MCF 10A (cell line): ENCODE measurements around the gene STK11IP. TPM values are rescaled to one million over a fixed set of nuclear protein-coding genes. Genes with fewer than 3 reads are reported as not detected.

Experiments
- BruUV-seq: library from RNA; stranded (reverse); fragments of 400-500 nt; replicated peaks from 2 replicates; lab custom pipeline; 2021; lab: Mats Ljungman, UMichigan
- CTCF ChIA-PET: fragments of 300-600 bp; sonication (Branson Sonifier 250); formaldehyde crosslinking; extraction: SDS; loops from one replicate; lab custom pipeline; 2021; ENCODE audit warnings: antibody characterized with exemption, inconsistent platforms; lab: Yijun Ruan, JAX
- POLR2A ChIA-PET: fragments of 300-600, 350-650 bp; sonication (Branson Sonifier 250); formaldehyde crosslinking; extraction: SDS; loops from one replicate; lab custom pipeline; 2020; ENCODE audit warnings: antibody characterized with exemption, inconsistent platforms; lab: Yijun Ruan, JAX
- DNase-seq: peaks from one replicate; pipeline ENCODE4 v3.0.0-alpha.2; 2018; ENCODE audit not compliant: unreplicated experiment
- H3K27ac Mint-ChIP-seq: one replicate; pipeline ENCODE4 v1.8.0; 2022; ENCODE audit warnings: mild to moderate bottlenecking, low read depth, mixed read lengths; ENCODE audit not compliant: unreplicated experiment
- H3K27me3 Mint-ChIP-seq: one replicate; pipeline ENCODE4 v1.8.0; 2022; ENCODE audit warnings: mixed read lengths; ENCODE audit not compliant: insufficient read depth, unreplicated experiment
- H3K36me3 Mint-ChIP-seq: one replicate; pipeline ENCODE4 v1.8.0; 2022; ENCODE audit warnings: mild to moderate bottlenecking, moderate library complexity, mixed read lengths; ENCODE audit not compliant: insufficient read depth, unreplicated experiment
- H3K4me1 Mint-ChIP-seq: one replicate; pipeline ENCODE4 v1.8.0; 2022; ENCODE audit warnings: mixed read lengths; ENCODE audit not compliant: insufficient read depth, unreplicated experiment
- H3K4me3 Mint-ChIP-seq: one replicate; pipeline ENCODE4 v1.8.0; 2022; ENCODE audit warnings: mild to moderate bottlenecking, moderate library complexity, mixed read lengths; ENCODE audit not compliant: unreplicated experiment
- H3K9me3 Mint-ChIP-seq: one replicate; pipeline ENCODE4 v1.8.0; 2022; ENCODE audit warnings: mixed read lengths; ENCODE audit not compliant: unreplicated experiment
- intact Hi-C: fragments of 100-400 bp; cut with micrococcal nuclease; formaldehyde crosslinking; loops from 2 replicates; pipeline ENCODE4 v1.14.1; 2022
- total RNA-seq: library from RNA; stranded (reverse); gene quantifications from 2 replicates; pipeline ENCODE4 v1.2.3, GENCODE V29; 2022
- TF ChIP-seq, protein P1 (sequence below): fragments of 200-600 bp; IDR thresholded peaks from one replicate; pipeline ENCODE4 v1.8.0; 2022; ENCODE audit warnings: antibody characterized with exemption, mild to moderate bottlenecking; ENCODE audit not compliant: unreplicated experiment

Gene STK11IP
- total RNA-seq, 1 experiment from 2014 or later, result 26.5 TPM

DNA sequence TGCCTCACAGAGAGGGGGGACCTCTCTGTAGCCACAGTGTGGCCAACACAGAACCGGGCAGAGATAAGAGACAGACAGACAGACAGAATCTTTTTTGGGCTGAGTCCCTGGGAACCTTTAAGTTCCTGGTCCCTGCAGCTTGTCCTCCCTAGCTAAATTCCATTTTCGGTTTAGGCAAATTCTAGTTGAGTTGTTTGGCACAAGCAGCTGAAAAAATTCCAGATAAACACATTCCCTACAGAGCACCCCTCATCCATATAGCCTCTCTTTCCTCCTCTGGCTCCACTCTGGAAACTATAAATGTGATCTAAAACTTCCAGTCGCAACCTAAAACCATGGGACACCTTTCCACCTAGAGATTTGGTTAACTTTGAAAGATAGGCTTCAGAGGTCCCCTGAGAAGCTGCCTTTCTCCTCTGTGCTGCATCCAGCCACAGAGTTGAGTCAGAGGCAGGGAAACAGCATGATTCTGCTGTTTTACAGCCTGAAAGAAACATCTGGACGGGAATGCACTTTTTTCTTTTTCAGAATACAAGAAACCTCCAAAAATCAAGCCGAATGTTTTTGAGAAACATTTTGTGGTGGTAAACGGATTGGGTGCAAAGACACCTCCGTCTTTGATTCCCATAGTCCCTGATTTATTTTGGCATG lies 60.7 kb downstream of the STK11IP start:
- Mint-ChIP-seq H3K27me3 (no peaks in the 10 kb centered on the region), H3K27ac (no peak overlapping the region), H3K36me3 (peaks cover 6% of the 10 kb centered on the region), H3K4me1 (peaks cover 8% of the 10 kb centered on the region), H3K9me3 (peaks cover 37% of the 10 kb centered on the region), H3K4me3 (no peak overlapping the region)
- POLR2A ChIA-PET, result interaction anchor here (0.7 kb wide), 2 partner anchors 16 to 31 kb away, joined by 3 to 5 read pairs; no protein-coding TSS in a partner anchor
- CTCF ChIA-PET, result interaction anchor here (1.2 to 1.7 kb wide), 3 partner anchors 16 to 1916 kb away, joined by 3 to 7 read pairs (median 6); no protein-coding TSS in a partner anchor
- no TSS peak for BruUV-seq
- DNase-seq, result no peak
- intact Hi-C loops, result no loop called here
- TF ChIP-seq, protein P1, sequence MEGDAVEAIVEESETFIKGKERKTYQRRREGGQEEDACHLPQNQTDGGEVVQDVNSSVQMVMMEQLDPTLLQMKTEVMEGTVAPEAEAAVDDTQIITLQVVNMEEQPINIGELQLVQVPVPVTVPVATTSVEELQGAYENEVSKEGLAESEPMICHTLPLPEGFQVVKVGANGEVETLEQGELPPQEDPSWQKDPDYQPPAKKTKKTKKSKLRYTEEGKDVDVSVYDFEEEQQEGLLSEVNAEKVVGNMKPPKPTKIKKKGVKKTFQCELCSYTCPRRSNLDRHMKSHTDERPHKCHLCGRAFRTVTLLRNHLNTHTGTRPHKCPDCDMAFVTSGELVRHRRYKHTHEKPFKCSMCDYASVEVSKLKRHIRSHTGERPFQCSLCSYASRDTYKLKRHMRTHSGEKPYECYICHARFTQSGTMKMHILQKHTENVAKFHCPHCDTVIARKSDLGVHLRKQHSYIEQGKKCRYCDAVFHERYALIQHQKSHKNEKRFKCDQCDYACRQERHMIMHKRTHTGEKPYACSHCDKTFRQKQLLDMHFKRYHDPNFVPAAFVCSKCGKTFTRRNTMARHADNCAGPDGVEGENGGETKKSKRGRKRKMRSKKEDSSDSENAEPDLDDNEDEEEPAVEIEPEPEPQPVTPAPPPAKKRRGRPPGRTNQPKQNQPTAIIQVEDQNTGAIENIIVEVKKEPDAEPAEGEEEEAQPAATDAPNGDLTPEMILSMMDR, result no peak

DNA sequence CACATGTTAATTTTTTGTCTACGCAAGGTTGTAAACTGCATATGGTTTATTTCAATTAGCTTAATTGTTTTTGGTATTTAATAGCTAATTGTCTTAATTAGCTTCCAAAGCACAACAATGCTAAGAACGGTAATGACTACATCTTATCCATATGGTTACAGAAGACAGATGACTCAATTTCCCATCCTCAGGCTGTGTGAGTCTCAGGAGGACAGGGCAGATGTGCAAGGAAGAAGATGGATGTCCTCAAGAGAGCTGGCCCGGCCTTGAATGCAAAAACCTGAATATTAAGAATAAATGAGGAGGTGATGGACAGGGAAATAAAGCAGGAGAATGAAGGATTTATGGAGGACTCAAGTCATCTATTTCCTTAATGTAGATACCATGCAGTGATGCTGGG lies 61.2 kb downstream of the STK11IP start:
- no TSS peak for BruUV-seq
- Mint-ChIP-seq H3K9me3 (peaks cover 37% of the 10 kb centered on the region), H3K4me3 (no peak overlapping the region), H3K27me3 (no peaks in the 10 kb centered on the region), H3K36me3 (peaks cover 6% of the 10 kb centered on the region), H3K27ac (no peak overlapping the region), H3K4me1 (peaks cover 8% of the 10 kb centered on the region)
- POLR2A ChIA-PET, result interaction anchor here (0.7 kb wide), 2 partner anchors 16 to 32 kb away, joined by 3 to 5 read pairs; no protein-coding TSS in a partner anchor
- TF ChIP-seq, protein P1, result no peak
- CTCF ChIA-PET, result interaction anchor here (0.6 to 1.7 kb wide), 4 partner anchors 16 to 1915 kb away, joined by 3 to 7 read pairs (median 4); no protein-coding TSS in a partner anchor
- no peak for DNase-seq
- intact Hi-C loops, result no loop called here

DNA sequence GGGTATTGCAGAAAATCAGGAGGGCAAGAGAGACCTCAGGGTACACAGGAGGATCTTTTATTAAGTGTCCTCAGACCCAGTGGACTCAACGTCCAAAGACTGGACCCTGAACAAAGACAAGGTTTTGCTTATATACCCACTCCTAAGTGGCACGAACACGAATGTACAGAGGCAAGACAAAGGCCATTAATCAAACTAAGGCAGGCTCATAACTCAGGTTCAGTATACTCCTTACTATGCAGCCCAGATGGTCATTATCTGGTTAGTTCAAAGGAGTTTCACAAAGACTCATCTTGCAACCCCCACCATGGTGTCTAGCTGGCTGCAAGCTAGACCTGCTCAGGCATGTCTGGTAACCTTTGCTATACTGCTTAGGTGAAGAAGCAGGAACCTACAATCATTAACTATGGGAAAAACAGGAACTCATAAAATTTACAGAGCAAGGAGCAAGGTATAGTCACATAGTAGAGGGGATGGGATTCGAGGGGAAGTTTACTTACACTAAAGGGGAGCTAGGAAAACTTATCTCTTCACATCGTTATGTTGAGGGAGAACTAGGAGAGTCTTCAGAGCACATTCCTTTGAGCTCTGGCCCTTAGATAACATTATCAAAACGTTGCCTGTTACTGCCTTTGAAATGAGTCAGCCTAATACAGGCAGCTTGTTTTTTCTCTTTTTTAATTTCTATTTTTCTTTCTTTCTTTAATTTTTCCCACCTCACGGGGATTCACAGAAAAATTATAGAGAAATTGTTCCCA lies 63.7 kb downstream of the STK11IP start:
- ChIA-PET CTCF (interaction anchor here (1.1 to 1.3 kb wide), 3 partner anchors 24 to 259 kb away, joined by 3 read pairs; no protein-coding TSS in a partner anchor), POLR2A (interaction anchor here (0.6 to 1.0 kb wide), 4 partner anchors 13 to 273 kb away, joined by 3 to 5 read pairs (median 4); no protein-coding TSS in a partner anchor)
- Mint-ChIP-seq H3K27ac (peak overlapping the region; percentile 44), H3K36me3 (no peaks in the 10 kb centered on the region), H3K4me3 (no peak overlapping the region), H3K9me3 (peaks cover 32% of the 10 kb centered on the region), H3K4me1 (peaks cover 5% of the 10 kb centered on the region), H3K27me3 (no peaks in the 10 kb centered on the region)
- intact Hi-C loops, result no loop called here
- no TSS peak for BruUV-seq
- TF ChIP-seq, protein P1, result no peak
- DNase-seq, result no peak

DNA sequence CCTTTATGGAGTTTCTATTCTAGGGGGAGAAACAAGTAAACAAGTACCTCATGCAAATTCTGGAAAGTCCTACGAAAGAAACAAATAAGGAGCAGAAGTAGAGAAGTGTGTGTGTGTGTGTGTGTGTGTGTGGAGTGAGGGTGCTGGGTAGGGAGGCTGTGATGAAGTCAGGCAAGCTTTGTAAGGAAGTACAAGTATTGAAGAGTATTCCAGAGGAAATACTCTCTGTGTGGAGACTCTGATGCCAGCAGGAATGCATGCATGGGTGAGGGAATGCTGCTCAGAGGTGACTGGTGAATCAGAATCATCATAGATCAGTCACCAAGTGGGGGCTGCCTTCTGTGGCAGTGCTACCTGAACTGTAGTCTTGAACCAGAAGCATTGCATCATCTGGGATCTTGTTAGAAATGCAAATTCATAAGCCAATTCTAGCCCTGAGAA lies 64.3 kb downstream of the STK11IP start:
- peaks cover 29% of the 10 kb centered on the region for H3K9me3 Mint-ChIP-seq
- intact Hi-C loops, result no loop called here
- POLR2A ChIA-PET, result interaction anchor here (0.6 to 1.4 kb wide), 4 partner anchors 16 to 273 kb away, joined by 3 to 5 read pairs (median 4); no protein-coding TSS in a partner anchor
- H3K27ac Mint-ChIP-seq, result no peak overlapping the region
- DNase-seq, result no peak
- CTCF ChIA-PET, result interaction anchor here (1.0 to 1.3 kb wide), 3 partner anchors 19 to 260 kb away, joined by 3 read pairs; no protein-coding TSS in a partner anchor
- no peak overlapping the region for H3K4me3 Mint-ChIP-seq
- no peaks in the 10 kb centered on the region for H3K36me3 Mint-ChIP-seq
- H3K27me3 Mint-ChIP-seq, result no peaks in the 10 kb centered on the region
- TF ChIP-seq, protein P1, result no peak
- no TSS peak for BruUV-seq
- no peaks in the 10 kb centered on the region for H3K4me1 Mint-ChIP-seq
